Measurements from ENCODE around the gene LAMB2. TPM values are rescaled to one million over a fixed set of nuclear protein-coding genes. Genes with fewer than 3 reads are reported as not detected.

Gene LAMB2
- total and polyA plus RNA-seq, 2 of the 8 experiments (the other 6 are each of a cell fraction or from before 2014, with no cell fraction given) = 112 to 153 TPM

- TF ChIP-seq SIRT6 (IDR thresholded peaks at IDR 0.05; ENCODE audit: low read length) = no peak
- no peak for TF ChIP-seq EGR1 (IDR thresholded peaks at IDR 0.05; ENCODE audit: borderline replicate concordance, low read depth, low read length)
- no peak for TF ChIP-seq TAF1 (IDR thresholded peaks at IDR 0.05; ENCODE audit: low read depth, low read length)
- no peak for TF ChIP-seq POLR2AphosphoS5 (IDR thresholded peaks at IDR 0.05; ENCODE audit: low read depth, low read length)
- no peak for TF ChIP-seq RNF2 (IDR thresholded peaks at IDR 0.05; ENCODE audit: borderline replicate concordance, low read depth, low read length, missing control alignments, poor library complexity, severe bottlenecking)
- no peak for TF ChIP-seq CTCF (IDR thresholded peaks at IDR 0.05; ENCODE audit: control extremely low read depth in 1 of 3, insufficient read depth in 1 of 3, low read depth in 1 of 3, low read length in 3 of 3)
Measured at GRCh38 chr3:49166752-49167556, 34.1 kb upstream of the LAMB2 start (continued).
